Activated naive CD4-positive, alpha-beta T cell treated with anti-CD3 and anti-CD28 coated beads, Interleukin-2, amount 10 ng/mL, durations not matched to agents 7 days and 5 days (primary cell): ENCODE results near the gene CYB561.

Experiments used
- CTCF ChIA-PET: fragments of 350-600 bp; sonication (Branson Sonifier 250); formaldehyde crosslinking; loops from one replicate; lab custom pipeline; 2021; ENCODE audit warnings: antibody characterized with exemption; lab: Charles Lee
- DNase-seq: peaks from one replicate; pipeline ENCODE4 v3.0.0-alpha.2; 2020
- H3K27ac Mint-ChIP-seq: one replicate; pipeline ENCODE4 v1.8.0; 2021; ENCODE audit warnings: mild to moderate bottlenecking, moderate library complexity, mixed read lengths
- H3K27me3 Mint-ChIP-seq: one replicate; pipeline ENCODE4 v1.8.0; 2021; ENCODE audit warnings: mild to moderate bottlenecking, mixed read lengths
- H3K36me3 Mint-ChIP-seq: one replicate; pipeline ENCODE4 v1.8.0; 2021; ENCODE audit warnings: mixed read lengths
- H3K4me1 Mint-ChIP-seq: one replicate; pipeline ENCODE4 v1.8.0; 2021; ENCODE audit warnings: mixed read lengths
- H3K4me3 Mint-ChIP-seq: one replicate; pipeline ENCODE4 v1.8.0; 2021; ENCODE audit warnings: mild to moderate bottlenecking, moderate library complexity, mixed read lengths
- H3K9me3 Mint-ChIP-seq: one replicate; pipeline ENCODE4 v1.8.0; 2021; ENCODE audit warnings: mixed read lengths

CYB561 gene

GRCh38 chr17:63451150-63451549 is 5.0 kb upstream of the CYB561 start:
- no peaks in the 10 kb centered on the region for H3K36me3 Mint-ChIP-seq
- CTCF ChIA-PET: interaction anchor here (0.8 to 1.4 kb wide), 2 partner anchors 10 to 28 kb away, joined by 3 read pairs; no protein-coding TSS in a partner anchor
- peaks cover 25% of the 10 kb centered on the region for H3K4me1 Mint-ChIP-seq
- no peaks in the 10 kb centered on the region for H3K9me3 Mint-ChIP-seq
- no peak overlapping the region for H3K4me3 Mint-ChIP-seq
- no peak for DNase-seq
- no peak overlapping the region for H3K27ac Mint-ChIP-seq
- peaks cover 79% of the 10 kb centered on the region for H3K27me3 Mint-ChIP-seq

- no peaks in the 10 kb centered on the region for H3K9me3 Mint-ChIP-seq
- H3K4me3 Mint-ChIP-seq: no peak overlapping the region
- H3K36me3 Mint-ChIP-seq: no peaks in the 10 kb centered on the region
- H3K27ac Mint-ChIP-seq: no peak overlapping the region
- DNase-seq: no peak
- H3K27me3 Mint-ChIP-seq: peaks cover 82% of the 10 kb centered on the region
- peaks cover 25% of the 10 kb centered on the region for H3K4me1 Mint-ChIP-seq
- CTCF ChIA-PET: interaction anchor here (0.8 kb wide), 1 partner anchor 10 kb away, joined by 3 read pairs; no protein-coding TSS in a partner anchor
Measured at GRCh38 chr17:63450551-63450950, 4.4 kb upstream of the CYB561 start.

- H3K4me1 Mint-ChIP-seq: peaks cover 34% of the 10 kb centered on the region
- DNase-seq: no peak
- CTCF ChIA-PET: interaction anchor here (0.7 to 3.7 kb wide), 4 partner anchors 19 to 163 kb away, joined by 3 to 14 read pairs (median 4); no protein-coding TSS in a partner anchor
- H3K9me3 Mint-ChIP-seq: no peaks in the 10 kb centered on the region
- H3K27me3 Mint-ChIP-seq: peaks cover 82% of the 10 kb centered on the region
- no peak overlapping the region for H3K27ac Mint-ChIP-seq
- no peak overlapping the region for H3K4me3 Mint-ChIP-seq
- no peaks in the 10 kb centered on the region for H3K36me3 Mint-ChIP-seq
Measured at GRCh38 chr17:63448655-63449054, 2.5 kb upstream of the CYB561 start.

GRCh38 chr17:63447471-63448009 is 1.4 kb upstream of the CYB561 start:
- H3K27me3 Mint-ChIP-seq: peaks cover 79% of the 10 kb centered on the region
- peaks cover 34% of the 10 kb centered on the region for H3K4me1 Mint-ChIP-seq
- no peaks in the 10 kb centered on the region for H3K9me3 Mint-ChIP-seq
- no peak overlapping the region for H3K27ac Mint-ChIP-seq
- no peak for DNase-seq
- CTCF ChIA-PET: interaction anchor here (1.0 to 3.7 kb wide), 5 partner anchors 13 to 32 kb away, joined by 3 to 14 read pairs (median 3); no protein-coding TSS in a partner anchor
- H3K36me3 Mint-ChIP-seq: no peaks in the 10 kb centered on the region
- H3K4me3 Mint-ChIP-seq: peak overlapping the region; percentile 37

GRCh38 chr17:63446753-63447470 is 806 bp upstream of the CYB561 start:
- peak overlapping the region; percentile 33 for H3K27ac Mint-ChIP-seq
- peaks cover 34% of the 10 kb centered on the region for H3K4me1 Mint-ChIP-seq
- peaks cover 77% of the 10 kb centered on the region for H3K27me3 Mint-ChIP-seq
- CTCF ChIA-PET: interaction anchor here (1.0 to 3.7 kb wide), 4 partner anchors 12 to 33 kb away, joined by 3 to 14 read pairs (median 4); no protein-coding TSS in a partner anchor
- DNase-seq: peak; percentile 58
- H3K9me3 Mint-ChIP-seq: no peaks in the 10 kb centered on the region
- H3K36me3 Mint-ChIP-seq: no peaks in the 10 kb centered on the region
- H3K4me3 Mint-ChIP-seq: peak overlapping the region; percentile 37

GRCh38 chr17:63445571-63445953 is 544 bp downstream of the CYB561 start:
- no peaks in the 10 kb centered on the region for H3K36me3 Mint-ChIP-seq
- H3K4me1 Mint-ChIP-seq: peaks cover 40% of the 10 kb centered on the region
- peak overlapping the region; percentile 45 for H3K27ac Mint-ChIP-seq

GRCh38 chr17:63445065-63445464 is 1.0 kb downstream of the CYB561 start:
- CTCF ChIA-PET: interaction anchor here (0.9 to 3.6 kb wide), 7 partner anchors 9 to 167 kb away, joined by 3 to 18 read pairs (median 7); no protein-coding TSS in a partner anchor
- Mint-ChIP-seq H3K27me3 (peaks cover 66% of the 10 kb centered on the region), H3K27ac (no peak overlapping the region)

More at GRCh38 chr17:63445571-63445953, 544 bp downstream of the CYB561 start:
- peak overlapping the region; percentile 54 for H3K4me3 Mint-ChIP-seq
- peak; percentile 43 for DNase-seq
- CTCF ChIA-PET: interaction anchor here (1.2 to 3.6 kb wide), 5 partner anchors 10 to 166 kb away, joined by 3 to 18 read pairs (median 11); no protein-coding TSS in a partner anchor
- H3K9me3 Mint-ChIP-seq: no peaks in the 10 kb centered on the region
- H3K27me3 Mint-ChIP-seq: peaks cover 71% of the 10 kb centered on the region

GRCh38 chr17:63444457-63444856 is 1.6 kb downstream of the CYB561 start:
- Mint-ChIP-seq H3K27ac (no peak overlapping the region), H3K9me3 (no peaks in the 10 kb centered on the region), H3K4me1 (peaks cover 41% of the 10 kb centered on the region), H3K4me3 (peak overlapping the region; percentile 35), H3K27me3 (peaks cover 60% of the 10 kb centered on the region), H3K36me3 (no peaks in the 10 kb centered on the region)
- DNase-seq: no peak
- CTCF ChIA-PET: interaction anchor here (0.9 to 3.6 kb wide), 8 partner anchors 8 to 254 kb away, joined by 3 to 18 read pairs (median 6); no protein-coding TSS in a partner anchor

More at GRCh38 chr17:63445065-63445464, 1.0 kb downstream of the CYB561 start:
- Mint-ChIP-seq H3K36me3 (no peaks in the 10 kb centered on the region), H3K4me1 (peaks cover 40% of the 10 kb centered on the region), H3K9me3 (no peaks in the 10 kb centered on the region), H3K4me3 (peak overlapping the region; percentile 35)
- DNase-seq: no peak

GRCh38 chr17:63443053-63443452 is 3.1 kb downstream of the CYB561 start:
- Mint-ChIP-seq H3K4me1 (peaks cover 44% of the 10 kb centered on the region), H3K36me3 (no peaks in the 10 kb centered on the region), H3K27ac (peak overlapping the region; percentile 11), H3K4me3 (no peak overlapping the region), H3K9me3 (no peaks in the 10 kb centered on the region), H3K27me3 (peaks cover 50% of the 10 kb centered on the region)
- CTCF ChIA-PET: interaction anchor here (0.6 to 3.6 kb wide), 9 partner anchors 8 to 255 kb away, joined by 3 to 18 read pairs (median 5); no protein-coding TSS in a partner anchor
- DNase-seq: no peak

- Mint-ChIP-seq H3K4me3 (no peak overlapping the region), H3K4me1 (peaks cover 43% of the 10 kb centered on the region)
Measured at GRCh38 chr17:63442549-63443035, 3.5 kb downstream of the CYB561 start.

GRCh38 chr17:63442074-63442473 is 4.0 kb downstream of the CYB561 start:
- CTCF ChIA-PET: interaction anchor here (0.7 to 2.0 kb wide), 3 partner anchors 11 to 37 kb away, joined by 3 to 7 read pairs (median 4); no protein-coding TSS in a partner anchor
- H3K4me1 Mint-ChIP-seq: peaks cover 38% of the 10 kb centered on the region
- H3K9me3 Mint-ChIP-seq: no peaks in the 10 kb centered on the region
- H3K27me3 Mint-ChIP-seq: peaks cover 45% of the 10 kb centered on the region
- no peak overlapping the region for H3K27ac Mint-ChIP-seq
- no peak overlapping the region for H3K4me3 Mint-ChIP-seq
- no peaks in the 10 kb centered on the region for H3K36me3 Mint-ChIP-seq
- no peak for DNase-seq

More at GRCh38 chr17:63442549-63443035, 3.5 kb downstream of the CYB561 start:
- Mint-ChIP-seq H3K27me3 (peaks cover 48% of the 10 kb centered on the region), H3K9me3 (no peaks in the 10 kb centered on the region), H3K27ac (no peak overlapping the region), H3K36me3 (no peaks in the 10 kb centered on the region)
- CTCF ChIA-PET: interaction anchor here (0.7 to 3.6 kb wide), 5 partner anchors 11 to 36 kb away, joined by 4 to 18 read pairs (median 7); no protein-coding TSS in a partner anchor
- no peak for DNase-seq

- H3K4me3 Mint-ChIP-seq: no peak overlapping the region
Measured at GRCh38 chr17:63441654-63442053, 4.5 kb downstream of the CYB561 start.

GRCh38 chr17:63440770-63441335 is 5.3 kb downstream of the CYB561 start:
- CTCF ChIA-PET: interaction anchor here (1.1 to 2.5 kb wide), 4 partner anchors 13 to 39 kb away, joined by 3 to 9 read pairs (median 6); no protein-coding TSS in a partner anchor

More at GRCh38 chr17:63441654-63442053, 4.5 kb downstream of the CYB561 start:
- Mint-ChIP-seq H3K27me3 (peaks cover 41% of the 10 kb centered on the region), H3K27ac (no peak overlapping the region), H3K9me3 (no peaks in the 10 kb centered on the region), H3K4me1 (peaks cover 37% of the 10 kb centered on the region), H3K36me3 (no peaks in the 10 kb centered on the region)
- DNase-seq: no peak
- CTCF ChIA-PET: interaction anchor here (1.1 to 2.0 kb wide), 2 partner anchors 16 to 37 kb away, joined by 3 to 7 read pairs; no protein-coding TSS in a partner anchor

More at GRCh38 chr17:63440770-63441335, 5.3 kb downstream of the CYB561 start:
- Mint-ChIP-seq H3K9me3 (no peaks in the 10 kb centered on the region), H3K4me1 (peaks cover 38% of the 10 kb centered on the region), H3K27ac (peak overlapping the region; percentile 89), H3K36me3 (no peaks in the 10 kb centered on the region), H3K4me3 (no peak overlapping the region), H3K27me3 (peaks cover 38% of the 10 kb centered on the region)
- no peak for DNase-seq
